Stimulated activated CD4-positive, alpha-beta T cell treated with anti-CD3 and anti-CD28 coated beads, TNF-alpha, amount 100 ng/mL, for 24 hours (primary cell): ENCODE measurements around the gene NHERF1.

Experiments
- DNase-seq, 3 experiments: peaks; one replicate each; pipeline ENCODE4 v3.0.0-alpha.2; 2020; ENCODE audit warnings: low read depth in 3 of 3

Gene NHERF1

DNA sequence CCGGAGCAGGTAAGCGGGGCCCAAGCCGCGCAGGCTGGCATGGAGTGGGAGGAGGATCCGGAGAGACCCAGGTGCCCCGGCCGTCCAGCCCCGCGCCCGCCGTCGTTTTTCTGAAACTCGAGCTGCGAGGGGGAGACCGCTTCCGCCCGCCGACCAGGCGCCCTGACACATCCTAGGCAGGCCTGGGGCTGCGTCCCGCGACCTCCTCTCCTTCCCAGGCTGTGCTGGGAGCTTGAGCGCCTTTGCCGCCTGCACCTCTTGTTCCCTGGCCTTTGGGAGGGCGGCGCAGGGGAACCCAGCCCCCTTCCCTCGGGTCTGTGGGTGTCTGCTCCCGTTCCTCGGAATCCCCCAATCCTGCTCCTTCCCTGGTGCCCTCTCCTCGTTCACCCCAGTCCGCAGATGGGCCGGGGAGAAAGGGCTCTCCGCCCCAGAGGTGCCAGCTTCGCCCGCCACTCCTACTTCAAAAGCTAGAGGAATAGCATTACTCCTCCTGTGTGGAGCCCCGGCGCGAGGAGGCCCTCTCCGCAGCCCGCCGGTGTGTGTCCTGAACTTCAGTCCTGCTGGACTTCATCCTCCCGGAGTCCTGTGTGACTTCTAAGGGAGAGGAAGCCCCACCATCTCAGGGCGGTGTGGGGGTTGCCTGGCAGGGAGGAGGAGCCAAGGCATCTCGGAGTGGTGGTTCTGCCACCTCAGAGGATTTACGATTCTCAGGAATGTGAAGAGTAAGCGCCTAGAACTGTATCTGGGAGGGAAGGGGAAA lies 1.0 kb downstream of the NHERF1 start:
- peak in 1 of 3 experiments; percentile 54 for DNase-seq

DNA sequence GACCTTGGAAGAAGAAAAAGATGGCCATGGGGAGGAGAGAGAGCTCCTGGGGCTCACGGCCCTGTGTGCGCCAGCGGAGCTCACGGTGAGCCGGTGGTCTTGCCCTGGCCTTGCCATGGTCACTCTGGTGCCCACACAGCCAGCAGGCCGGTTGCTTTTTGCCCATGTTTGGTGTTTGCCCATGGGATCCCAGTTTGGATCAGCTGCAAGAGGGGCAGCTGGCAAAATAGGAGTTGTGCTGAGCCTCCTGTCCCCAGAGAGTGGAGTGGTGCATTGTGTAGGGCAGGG lies 1.6 kb downstream of the NHERF1 start:
- DNase-seq: no peak

DNA sequence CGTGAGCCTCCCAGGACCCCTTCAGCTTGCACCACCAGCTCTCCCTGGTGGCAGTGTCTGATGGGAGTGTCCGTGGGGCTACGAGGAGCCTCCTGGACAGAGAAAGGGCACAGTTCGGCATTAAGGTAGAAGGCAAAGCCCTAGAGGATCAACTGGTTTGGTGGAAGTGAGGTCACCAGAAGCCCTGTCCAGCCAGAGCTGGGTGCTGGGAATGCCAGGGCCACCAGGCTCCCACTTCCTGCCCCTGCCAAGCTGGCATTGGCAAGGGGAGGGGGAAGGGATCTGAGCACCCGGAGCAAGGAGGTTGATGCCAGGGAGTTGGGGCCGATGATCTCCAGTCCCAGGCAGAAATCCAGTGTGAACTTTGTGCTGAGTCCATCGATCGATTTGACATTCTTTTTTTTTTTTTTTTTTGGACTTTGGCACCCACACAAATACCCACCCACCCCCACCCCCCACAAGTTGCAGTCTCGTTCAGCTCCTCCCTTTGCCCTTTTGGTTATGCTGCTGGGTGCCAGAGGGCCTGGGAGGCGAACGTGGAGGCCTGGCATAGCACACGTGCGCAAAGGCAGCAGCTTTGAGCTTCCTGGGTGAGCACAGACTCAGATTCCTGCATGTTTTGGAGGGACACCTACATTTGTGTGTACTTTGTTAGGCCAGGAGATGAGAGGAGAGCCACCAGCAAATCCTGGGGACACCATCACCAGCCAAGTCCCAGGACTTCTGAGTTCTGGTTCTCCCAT lies 2.1 kb downstream of the NHERF1 start:
- no peak for DNase-seq

DNA sequence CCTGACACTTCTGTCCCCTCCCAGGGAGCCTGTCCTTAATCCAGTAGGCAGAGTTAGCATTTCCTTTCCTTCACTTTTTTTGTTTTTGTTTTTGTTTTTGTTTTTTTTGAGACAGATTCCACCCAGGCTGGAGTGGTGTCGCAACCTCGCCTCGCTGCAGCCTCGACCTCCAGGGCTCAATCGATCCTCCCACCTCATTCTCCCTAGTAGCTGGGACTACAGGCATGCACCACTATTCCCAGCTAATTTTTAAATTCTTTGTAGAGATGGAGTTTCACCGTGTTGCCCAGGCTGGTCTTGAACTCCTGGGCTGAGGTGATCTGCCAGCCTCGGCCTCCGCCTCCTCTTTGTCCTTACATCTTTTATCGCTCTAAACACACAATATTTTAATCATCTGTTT lies 4.0 kb downstream of the NHERF1 start:
- DNase-seq: no peak

DNA sequence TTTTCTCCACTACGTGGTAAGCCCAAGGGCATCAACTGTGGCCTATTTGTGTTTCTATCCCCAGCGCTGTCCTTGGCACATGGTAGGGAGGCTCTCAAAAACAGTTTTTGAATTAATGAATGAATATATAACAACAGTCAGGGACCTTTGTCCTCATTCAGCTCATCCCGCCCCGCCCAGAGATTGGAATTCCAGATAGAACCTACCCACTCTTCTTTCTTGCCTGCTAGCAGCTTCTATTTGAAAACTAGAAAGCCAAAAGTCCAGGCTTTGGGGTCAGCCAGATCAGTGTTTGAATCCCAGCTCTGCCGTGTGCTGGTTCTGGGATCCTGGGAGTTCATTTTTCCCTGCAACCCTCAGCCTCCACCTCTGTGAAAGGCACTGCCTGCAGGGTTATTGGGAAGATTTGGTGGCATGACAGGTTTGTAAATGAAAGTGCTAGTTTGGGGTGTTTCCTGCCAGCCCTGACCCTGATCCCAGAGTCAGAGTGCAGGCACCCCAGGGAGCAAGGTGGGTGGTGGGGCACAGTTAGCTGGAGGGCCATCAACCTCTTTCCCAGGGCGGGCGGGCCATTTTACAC lies 4.5 kb downstream of the NHERF1 start:
- no peak for DNase-seq

DNA sequence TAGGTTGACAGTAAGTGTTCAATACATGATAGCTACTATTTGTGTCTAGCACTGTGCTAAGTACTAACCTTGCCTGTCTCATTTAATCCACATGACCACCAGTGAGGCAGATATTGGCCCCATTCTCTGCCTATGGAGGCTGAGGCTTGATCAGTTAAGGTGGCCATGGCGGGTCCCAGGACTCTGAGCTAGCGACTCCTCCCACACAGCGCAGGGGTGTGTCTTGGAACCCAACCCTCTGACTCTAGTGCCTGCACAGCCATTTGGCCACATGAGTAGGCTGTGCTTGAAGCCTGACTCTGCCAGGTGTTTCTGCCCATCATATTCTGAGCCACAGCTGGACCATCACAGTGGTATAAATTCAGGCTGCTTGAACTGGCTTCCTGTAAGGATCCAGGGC lies 6.4 kb downstream of the NHERF1 start:
- no peak for DNase-seq

DNA sequence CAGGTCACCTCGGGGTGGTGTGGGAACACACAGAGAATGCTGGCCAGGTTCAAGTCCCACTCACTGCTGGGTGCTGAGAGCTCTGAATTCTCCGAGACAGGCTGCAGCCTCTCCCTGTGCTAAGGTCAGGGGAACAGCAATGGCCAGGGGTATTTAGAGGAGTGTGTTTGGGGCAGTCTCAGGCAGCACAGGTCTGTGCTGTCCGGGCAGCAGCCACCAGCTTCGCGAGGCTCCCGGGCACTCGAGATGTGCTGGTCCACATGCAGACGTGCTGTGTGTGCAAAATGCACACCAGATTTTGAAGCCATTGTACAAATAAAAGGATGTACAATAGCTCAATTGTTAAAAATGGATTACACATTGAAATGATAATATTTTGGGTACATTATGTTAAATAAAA lies 7.1 kb downstream of the NHERF1 start:
- no peak for DNase-seq

DNA sequence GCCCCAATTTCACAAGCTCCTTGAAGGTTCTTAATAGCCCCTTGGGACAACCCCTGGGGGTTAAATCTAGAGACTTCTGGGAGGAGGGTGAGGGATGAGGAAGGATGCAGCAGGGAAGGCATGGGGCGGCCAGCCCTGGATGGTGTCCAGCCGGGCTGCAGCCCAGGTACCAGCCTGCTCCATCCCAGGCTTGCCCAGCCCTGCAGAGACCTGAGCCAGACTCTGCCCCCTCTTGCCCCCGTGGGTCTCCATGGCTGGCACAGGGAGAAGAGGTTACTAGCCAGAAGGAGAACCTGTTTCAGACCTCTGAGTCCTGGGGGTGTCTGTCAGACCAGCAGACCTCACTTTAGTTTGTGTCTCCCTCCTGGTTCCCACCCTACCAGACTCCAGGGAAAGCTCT lies 8.5 kb downstream of the NHERF1 start:
- DNase-seq: no peak

DNA sequence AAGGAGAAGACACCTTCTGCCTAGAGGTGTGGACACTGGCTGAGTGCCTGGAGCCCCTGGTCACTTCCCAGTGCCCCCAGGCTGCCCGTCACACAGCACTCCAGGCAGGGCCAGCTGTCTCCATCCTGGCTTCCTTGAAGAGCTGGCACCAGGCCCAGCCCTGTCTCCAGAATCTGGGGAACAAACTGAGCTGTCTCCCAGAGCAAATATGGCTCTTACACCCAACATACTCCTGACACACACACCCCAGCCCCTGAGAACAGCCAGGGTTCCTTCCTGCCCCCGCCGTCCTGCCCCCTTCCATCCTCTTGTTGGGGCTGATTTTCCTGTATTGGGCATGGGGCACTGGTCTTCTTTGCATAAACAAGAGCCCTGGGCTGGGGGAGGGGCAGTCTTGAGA lies 9.1 kb downstream of the NHERF1 start:
- DNase-seq: no peak

DNA sequence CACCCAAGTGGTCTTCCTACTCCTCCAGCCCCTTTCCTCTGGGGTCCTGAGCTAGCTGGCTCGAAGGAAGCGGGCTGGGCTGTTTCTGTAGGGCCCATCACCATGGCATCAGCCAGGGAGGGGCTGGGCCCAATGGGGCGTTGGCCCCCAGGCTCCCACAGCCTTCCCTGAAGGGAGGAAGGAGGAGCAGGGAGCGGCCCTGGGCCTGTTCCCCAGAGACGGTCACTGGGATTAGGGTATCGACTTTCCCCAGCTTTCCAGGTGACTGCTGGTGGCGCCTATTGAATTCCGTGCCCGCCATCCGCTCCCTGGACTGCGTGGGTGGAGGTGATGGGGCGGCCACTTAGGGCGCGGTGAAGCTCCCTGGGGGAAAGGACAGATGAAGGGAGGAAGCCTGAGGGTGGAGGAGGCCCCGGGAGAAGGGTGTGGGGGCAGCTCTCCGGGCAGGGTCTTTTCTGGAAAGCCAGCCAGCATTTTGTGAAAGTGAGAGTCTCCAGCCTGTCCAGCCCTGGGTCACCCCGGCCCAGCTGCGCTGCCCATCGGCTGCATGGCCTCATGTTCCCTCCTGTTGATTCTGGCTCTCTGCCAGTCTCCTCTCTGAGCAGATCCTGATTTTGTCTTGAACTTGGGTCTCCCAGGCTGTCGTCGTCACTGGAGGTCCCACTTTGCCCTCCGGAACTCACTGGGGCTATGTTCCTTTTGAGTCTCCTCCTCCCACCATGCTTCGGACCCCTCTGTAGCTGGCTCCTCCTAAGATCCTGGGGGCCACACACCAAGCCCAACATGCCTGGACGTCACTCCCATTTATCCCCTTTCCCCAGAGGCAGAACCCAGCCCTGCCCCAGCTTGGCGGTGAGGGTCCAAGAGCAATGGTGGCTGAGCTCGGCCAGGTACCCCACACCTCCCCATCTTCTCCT lies 9.8 kb downstream of the NHERF1 start:
- no peak for DNase-seq

DNA sequence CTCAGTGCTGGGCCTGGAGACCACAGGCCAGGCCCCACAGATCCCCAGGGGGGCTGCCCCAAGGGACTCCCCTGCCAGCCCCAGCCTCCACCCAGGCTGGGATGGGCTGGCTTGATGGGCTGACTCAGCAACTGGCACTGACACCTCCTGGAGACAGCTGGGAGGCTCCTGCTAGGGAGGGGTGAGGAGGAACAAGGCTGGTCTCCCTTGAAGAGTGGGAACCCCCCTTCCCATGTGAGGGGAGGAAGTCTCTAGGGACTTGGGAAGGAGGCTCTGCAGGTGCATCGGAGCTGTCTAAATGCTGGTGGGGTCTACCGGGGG lies 10.4 kb downstream of the NHERF1 start:
- DNase-seq: no peak

DNA sequence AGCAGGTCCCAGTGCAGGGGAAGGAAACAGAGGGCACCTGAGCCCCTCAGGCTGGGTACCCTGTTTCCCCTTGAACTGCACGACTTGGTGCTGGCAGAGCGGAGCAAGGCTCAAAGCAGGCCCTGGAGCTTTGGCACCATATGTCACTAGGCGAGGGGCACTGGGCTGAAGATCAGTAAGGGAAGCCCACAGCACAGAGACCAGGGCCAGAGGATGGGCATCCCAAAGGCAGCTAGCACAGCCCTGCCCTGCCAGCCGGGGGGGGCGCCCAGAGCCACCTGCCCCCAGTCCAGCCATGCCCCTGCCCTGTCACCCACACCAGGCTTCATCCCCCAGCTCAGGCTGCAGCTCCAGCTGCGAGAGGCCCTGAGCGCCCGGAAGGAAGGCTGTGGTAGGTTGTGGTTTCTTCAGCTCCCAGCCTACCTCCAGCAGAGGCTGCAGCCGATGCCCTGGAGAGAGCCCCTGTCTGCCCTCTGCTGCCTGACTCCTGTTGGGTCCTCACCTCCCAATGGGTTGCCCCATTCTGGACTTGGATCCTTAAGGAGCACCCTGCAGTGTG lies 10.9 kb downstream of the NHERF1 start:
- peak in 1 of 3 experiments; percentile 45 for DNase-seq

DNA sequence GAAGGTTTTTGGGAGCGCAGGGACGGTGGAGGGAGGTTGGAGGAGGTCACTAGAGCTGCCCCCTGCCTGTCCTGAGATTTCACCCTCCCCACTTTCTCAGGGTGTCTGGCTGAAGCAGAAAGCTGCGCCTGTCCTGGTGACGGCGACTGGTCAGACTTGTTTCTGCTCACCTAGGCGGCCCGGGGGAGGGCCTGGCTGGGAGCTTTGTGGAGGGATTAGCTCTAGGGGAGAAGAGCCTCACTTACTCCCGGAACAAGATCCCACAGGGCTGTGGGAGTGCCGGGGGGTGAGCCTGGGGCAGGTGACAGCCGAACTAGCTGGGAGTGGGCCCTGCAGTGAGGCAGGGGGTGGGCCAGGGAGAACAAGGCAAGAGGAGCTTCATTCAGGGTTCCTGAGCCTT lies 11.5 kb downstream of the NHERF1 start:
- DNase-seq: no peak

DNA sequence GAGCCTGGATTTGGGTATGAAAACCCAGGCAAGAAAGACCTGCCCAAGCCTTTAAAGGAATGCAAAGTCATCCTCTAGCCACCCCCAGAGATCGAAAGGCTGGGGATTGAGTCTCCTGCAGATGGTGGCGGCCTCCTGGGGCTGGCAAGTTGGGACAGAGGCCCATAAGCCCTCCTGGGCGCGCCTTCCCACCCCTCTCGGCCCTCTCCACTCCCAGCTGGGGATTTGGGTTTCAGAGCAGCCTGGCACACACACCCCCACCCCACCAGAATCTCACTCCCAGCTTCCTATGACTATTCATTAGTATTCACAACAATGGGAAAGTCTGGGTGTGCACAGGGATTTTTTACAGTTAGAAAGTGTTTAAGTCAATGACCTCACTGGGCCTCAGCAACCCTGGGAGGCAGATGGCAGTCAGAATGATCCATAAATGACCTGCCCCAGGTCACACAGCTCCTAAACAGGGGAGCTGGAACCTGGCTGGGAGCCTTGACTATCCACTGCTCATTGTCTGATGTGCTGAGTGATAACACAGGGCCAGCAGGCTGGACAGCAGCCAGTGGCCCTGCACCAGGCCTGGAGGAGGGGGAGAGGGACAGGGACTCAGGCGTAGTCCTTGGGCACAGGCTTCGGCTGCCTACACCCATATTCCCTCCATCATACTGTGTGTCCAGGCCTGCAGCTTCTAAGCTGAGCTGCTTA lies 12.1 kb downstream of the NHERF1 start:
- no peak for DNase-seq

DNA sequence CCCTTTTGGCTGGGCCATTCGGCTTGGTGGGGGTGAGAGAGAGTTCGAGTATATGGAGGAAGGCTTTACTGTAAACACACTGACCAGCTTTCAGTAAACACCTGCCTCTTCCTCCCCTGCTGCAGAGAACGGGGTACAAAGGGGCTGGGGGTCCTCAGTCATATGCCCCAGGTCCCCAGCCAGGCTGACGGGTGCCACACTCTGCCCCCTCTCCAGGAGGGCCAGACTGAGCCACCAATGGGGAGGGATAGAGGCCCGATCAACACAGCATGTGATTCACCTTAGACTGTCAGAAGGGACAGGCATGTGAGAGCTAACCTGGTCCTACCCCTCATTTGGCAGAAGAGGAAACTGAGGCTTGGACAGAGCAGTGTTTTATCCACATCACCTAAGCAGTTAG lies 13.0 kb downstream of the NHERF1 start:
- no peak for DNase-seq

DNA sequence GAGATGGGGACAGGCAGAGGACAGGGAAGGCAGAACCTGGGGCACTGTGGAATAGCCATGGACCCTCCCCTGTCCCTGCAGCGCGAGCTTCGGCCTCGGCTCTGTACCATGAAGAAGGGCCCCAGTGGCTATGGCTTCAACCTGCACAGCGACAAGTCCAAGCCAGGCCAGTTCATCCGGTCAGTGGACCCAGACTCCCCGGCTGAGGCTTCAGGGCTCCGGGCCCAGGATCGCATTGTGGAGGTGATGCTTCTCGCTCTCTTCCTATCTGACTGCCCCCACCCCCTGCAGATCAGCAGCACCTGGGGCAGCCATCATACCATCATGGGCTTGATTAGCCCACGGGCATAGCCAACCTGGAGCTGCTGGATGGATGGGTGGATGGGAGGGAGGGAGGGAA lies 13.5 kb downstream of the NHERF1 start:
- DNase-seq: no peak

DNA sequence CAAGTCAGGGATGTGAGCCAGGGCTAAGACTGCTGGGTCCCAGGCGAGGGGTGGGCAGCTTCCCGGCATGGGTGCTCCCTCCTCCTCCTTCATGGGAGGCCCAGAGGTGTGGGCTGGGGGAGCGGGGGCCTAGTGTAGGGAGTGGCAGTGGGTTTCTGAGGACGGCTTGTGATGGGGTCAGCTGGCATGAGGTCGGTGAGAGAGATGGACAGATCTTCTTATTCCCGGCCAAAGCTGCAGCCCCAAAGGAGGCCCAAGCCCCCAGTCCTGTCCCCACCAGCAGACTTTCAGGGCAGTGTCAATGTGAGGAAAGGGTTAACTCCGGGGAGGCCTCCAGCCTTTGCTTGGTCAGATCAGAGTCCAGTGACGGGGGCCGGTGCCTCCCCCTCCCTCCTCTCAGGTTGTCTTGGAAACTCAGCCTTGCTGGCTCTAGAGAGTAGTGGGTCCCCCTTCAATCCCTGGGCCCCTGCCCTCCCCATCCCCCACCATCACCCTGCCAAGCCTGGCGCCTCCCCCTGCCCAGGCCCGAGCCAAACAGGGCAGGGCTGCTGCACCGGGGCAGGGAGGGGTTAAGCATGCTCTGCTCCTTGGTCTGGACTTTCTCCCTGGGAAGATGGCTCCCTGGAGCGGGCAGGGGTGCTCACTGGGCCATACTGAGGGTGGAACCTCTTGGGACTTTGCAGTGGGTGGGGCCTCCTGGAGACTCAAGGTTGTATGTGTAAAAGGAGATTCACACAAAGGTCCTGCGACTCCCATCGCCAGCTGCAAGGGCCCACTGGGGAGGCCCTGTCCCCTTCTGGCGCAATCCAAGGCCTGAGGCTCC lies 15.3 kb downstream of the NHERF1 start:
- no peak for DNase-seq

DNA sequence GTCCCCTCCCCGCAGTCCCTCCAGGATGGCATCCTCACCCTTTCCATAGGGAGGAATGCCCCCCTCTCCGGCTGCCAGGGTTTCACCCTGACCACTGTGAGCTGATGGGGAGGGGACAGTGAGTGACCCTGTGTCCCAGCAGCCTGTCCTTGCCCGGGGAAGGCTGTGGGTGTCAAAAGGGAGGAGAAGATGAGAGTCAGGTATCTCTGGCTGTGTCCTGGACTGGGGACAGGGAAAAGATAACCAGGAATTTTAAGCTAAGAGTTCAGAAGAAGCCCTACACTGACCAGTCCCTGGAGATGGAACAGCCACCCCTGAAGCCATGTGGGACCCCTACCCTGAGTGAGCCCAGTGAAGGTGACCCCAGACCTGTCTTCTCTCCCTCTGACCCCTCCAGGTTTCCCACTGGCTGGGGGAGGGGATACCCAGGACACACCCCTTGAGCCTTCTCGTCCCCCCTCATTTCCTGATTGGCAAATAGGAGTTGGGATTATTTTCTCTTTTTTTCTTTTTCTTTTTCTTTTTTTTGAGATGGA lies 16.4 kb downstream of the NHERF1 start:
- no peak for DNase-seq

DNA sequence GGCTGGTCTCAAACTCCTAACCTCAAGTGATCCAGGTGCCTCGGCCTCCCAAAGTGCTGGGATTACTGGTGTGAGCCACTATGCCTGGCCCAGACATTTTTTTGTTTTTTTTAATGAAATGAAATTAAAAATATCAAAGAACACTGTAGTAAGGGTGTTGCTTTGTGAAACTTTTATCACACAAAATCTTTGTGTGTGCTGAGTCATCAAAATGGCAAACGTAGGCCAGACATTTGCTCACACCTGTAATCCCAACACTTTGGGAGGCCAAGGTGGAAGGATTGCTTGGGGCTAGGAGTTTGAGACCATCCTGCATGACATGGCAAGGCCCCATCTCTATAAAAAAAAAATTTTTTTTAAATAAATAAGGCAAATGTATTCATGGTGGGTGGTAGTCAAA lies 18.0 kb downstream of the NHERF1 start:
- DNase-seq: no peak

DNA sequence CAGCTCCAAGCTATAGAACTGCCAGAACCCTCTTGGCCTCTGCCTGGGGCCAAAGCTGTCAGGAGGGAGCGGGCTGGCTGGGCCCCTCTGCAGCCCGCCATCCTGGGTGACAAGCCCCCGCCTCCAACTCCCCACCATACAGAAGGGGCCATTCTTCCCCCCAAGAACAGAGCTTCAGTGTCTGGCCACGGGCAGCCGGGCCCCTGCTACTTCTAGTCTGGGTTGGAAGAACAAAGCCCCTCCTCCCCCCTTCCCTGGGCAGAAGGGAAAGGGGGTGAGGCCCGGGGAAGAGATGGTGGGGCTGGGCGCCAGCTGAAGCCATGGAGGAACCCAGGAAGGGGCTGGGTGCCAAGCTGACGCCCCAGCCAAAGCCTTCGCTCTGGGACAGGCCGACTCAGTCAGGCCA lies 18.7 kb downstream of the NHERF1 start:
- no peak for DNase-seq
